Measurements from ENCODE around the gene ZBTB12. TPM values are rescaled to one million over a fixed set of nuclear protein-coding genes. Genes with fewer than 3 reads are reported as not detected.

ZBTB12 gene
- total and polyA plus RNA-seq, 5 donors from 2014 or later, result 0.20 TPM; not detected in 4

DNA sequence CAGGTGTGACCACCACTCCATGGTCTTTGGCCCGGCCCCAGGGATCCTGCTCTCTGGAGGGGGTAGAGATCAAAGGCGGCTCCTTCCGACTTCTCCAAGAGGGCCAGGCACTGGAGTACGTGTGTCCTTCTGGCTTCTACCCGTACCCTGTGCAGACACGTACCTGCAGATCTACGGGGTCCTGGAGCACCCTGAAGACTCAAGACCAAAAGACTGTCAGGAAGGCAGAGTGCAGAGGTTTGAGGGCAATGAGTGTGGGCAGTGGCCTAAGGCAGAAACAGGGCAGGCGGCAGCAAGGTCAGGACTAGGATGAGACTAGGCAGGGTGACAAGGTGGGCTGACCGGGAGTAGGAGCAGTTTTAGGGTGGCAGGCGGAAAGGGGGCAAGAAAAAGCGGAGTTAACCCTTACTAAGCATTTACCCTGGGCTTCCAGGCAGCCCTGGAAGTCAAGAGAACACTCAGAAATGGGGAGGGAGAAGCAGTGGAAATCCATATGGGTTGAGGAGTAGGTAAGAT lies 44.5 kb upstream of the ZBTB12 start:
- no peak for DNase-seq
- ATAC-seq (ENCODE audit: low read depth in 2 of 2), result no peak
- Mint-ChIP-seq H3K4me3 (no peak overlapping the region), H3K27me3 (peaks cover 21% of the 10 kb centered on the region), H3K36me3 (peaks cover 4% of the 10 kb centered on the region), H3K4me1 (no peaks in the 10 kb centered on the region), H3K27ac (no peak overlapping the region), H3K9me3 (peaks cover 0 to 4% (median 0%) of the 10 kb centered on the region in 7 donors)
- Histone ChIP-seq H3K27me3 (ENCODE audit: control insufficient read depth, insufficient read depth, low read length) (no peaks in the 10 kb centered on the region), H3K4me3 (ENCODE audit: low read depth, low read length) (no peak overlapping the region), H3K9me3 (ENCODE audit: control insufficient read depth in 2 of 2, low read length in 2 of 2) (no peaks in the 10 kb centered on the region), H3K27ac (ENCODE audit: insufficient read depth, low read length, poor library complexity, severe bottlenecking) (no peak overlapping the region), H3K36me3 (ENCODE audit: control insufficient read depth, insufficient read depth, low read length) (peaks cover 3% of the 10 kb centered on the region), H3K4me1 (ENCODE audit: control insufficient read depth, insufficient read depth, low read length, poor library complexity, severe bottlenecking) (no peaks in the 10 kb centered on the region)

DNA sequence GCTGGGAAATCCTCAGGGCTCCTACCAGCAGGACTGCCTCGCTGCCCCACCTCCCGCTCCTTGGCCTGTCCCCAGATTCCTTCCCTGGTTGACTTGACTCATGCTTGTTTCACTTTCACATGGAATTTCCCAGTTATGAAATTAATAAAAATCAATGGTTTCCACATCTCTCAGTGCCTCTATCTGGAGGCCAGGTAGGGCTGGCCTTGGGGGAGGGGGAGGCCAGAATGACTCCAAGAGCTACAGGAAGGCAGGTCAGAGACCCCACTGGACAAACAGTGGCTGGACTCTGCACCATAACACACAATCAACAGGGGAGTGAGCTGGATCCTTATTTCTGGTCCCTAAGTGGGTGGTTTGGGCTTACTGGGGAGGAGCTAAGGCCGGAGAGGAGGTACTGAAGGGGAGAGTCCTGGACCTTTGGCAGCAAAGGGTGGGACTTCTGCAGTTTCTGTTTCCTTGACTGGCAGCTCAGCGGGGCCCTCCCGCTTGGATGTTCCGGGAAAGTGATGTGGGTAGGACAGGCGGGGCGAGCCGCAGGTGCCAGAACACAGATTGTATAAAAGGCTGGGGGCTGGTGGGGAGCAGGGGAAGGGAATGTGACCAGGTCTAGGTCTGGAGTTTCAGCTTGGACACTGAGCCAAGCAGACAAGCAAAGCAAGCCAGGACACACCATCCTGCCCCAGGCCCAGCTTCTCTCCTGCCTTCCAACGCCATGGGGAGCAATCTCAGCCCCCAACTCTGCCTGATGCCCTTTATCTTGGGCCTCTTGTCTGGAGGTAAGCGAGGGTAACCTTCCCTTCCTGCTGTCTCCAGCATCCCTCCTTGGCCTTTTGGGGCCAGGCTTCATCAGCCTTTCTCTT lies 43.9 kb upstream of the ZBTB12 start, which contains the start of gene CFB:
TSS of gene CFB (plus strand) at position 589 of the 863 bp plus-strand sequence. CDS start at position 716, 127 bp downstream.
- H3K9me3 Mint-ChIP-seq, result peaks cover 0 to 4% (median 0%) of the 10 kb centered on the region in 7 donors
- peaks cover 1% of the 10 kb centered on the region for H3K36me3 Mint-ChIP-seq
- Histone ChIP-seq H3K36me3 (ENCODE audit: control insufficient read depth, insufficient read depth, low read length) (no peaks in the 10 kb centered on the region), H3K27ac (ENCODE audit: insufficient read depth, low read length, poor library complexity, severe bottlenecking) (no peak within 1 kb of the TSS), H3K27me3 (ENCODE audit: control insufficient read depth, insufficient read depth, low read length) (no peaks in the 10 kb centered on the region), H3K9me3 (ENCODE audit: control insufficient read depth in 2 of 2, low read length in 2 of 2) (no peaks in the 10 kb centered on the region), H3K4me1 (ENCODE audit: control insufficient read depth, insufficient read depth, low read length, poor library complexity, severe bottlenecking) (no peaks in the 10 kb centered on the region), H3K4me3 (ENCODE audit: low read depth, low read length) (no peak within 1 kb of the TSS)
- H3K4me3 Mint-ChIP-seq, result peak within 1 kb of the TSS in 1 of 4 donors; percentile 61
- H3K27me3 Mint-ChIP-seq, result peaks cover 21% of the 10 kb centered on the region
- no peaks in the 10 kb centered on the region for H3K4me1 Mint-ChIP-seq
- no peak for ATAC-seq (ENCODE audit: low read depth in 2 of 2)
- no peak for DNase-seq
- H3K27ac Mint-ChIP-seq, result no peak within 1 kb of the TSS

GRCh38 chr6:31945154-31945506 lies 43.2 kb upstream of the ZBTB12 start:
- Mint-ChIP-seq H3K4me3 (no peak overlapping the region), H3K4me1 (no peaks in the 10 kb centered on the region), H3K27ac (no peak overlapping the region), H3K9me3 (peaks cover 0 to 4% (median 0%) of the 10 kb centered on the region in 7 donors), H3K36me3 (no peaks in the 10 kb centered on the region), H3K27me3 (peaks cover 25% of the 10 kb centered on the region)
- ATAC-seq (ENCODE audit: low read depth in 2 of 2), result no peak
- Histone ChIP-seq H3K4me3 (ENCODE audit: low read depth, low read length) (no peak overlapping the region), H3K36me3 (ENCODE audit: control insufficient read depth, insufficient read depth, low read length) (no peaks in the 10 kb centered on the region), H3K27me3 (ENCODE audit: control insufficient read depth, insufficient read depth, low read length) (no peaks in the 10 kb centered on the region), H3K27ac (ENCODE audit: insufficient read depth, low read length, poor library complexity, severe bottlenecking) (no peak overlapping the region), H3K4me1 (ENCODE audit: control insufficient read depth, insufficient read depth, low read length, poor library complexity, severe bottlenecking) (no peaks in the 10 kb centered on the region), H3K9me3 (ENCODE audit: control insufficient read depth in 2 of 2, low read length in 2 of 2) (no peaks in the 10 kb centered on the region)
- DNase-seq, result no peak

GRCh38 chr6:31943742-31944141 lies 41.9 kb upstream of the ZBTB12 start:
- ATAC-seq (ENCODE audit: low read depth in 2 of 2), result no peak
- no peak overlapping the region for H3K4me3 Mint-ChIP-seq

DNA sequence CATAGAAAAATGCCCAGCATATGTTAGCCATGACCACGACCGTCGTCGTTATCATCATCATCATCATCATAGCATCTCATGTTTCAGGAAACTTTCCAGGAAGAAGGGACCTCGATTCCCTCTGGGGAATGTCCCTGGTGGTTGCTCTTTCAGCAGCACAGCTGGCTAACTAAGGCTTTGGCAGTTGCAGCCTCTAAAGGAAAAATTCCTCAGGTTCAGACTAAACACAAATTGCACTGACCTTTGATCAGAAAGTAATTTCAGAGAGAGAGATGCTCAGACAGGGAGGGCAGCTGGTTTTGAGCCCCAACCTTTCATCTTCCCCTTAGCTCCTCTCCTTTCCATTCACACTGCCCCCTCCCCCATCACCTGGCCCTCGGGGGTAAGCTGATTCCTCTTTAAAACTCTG lies 38.4 kb upstream of the ZBTB12 start:
- Mint-ChIP-seq H3K4me1 (no peaks in the 10 kb centered on the region), H3K27ac (peak overlapping the region in 1 of 3 donors; percentile 1), H3K27me3 (peaks cover 25% of the 10 kb centered on the region)

More at GRCh38 chr6:31943742-31944141, 41.9 kb upstream of the ZBTB12 start:
- Histone ChIP-seq H3K27me3 (ENCODE audit: control insufficient read depth, insufficient read depth, low read length) (no peaks in the 10 kb centered on the region), H3K27ac (ENCODE audit: insufficient read depth, low read length, poor library complexity, severe bottlenecking) (no peak overlapping the region), H3K36me3 (ENCODE audit: control insufficient read depth, insufficient read depth, low read length) (no peaks in the 10 kb centered on the region), H3K9me3 (ENCODE audit: control insufficient read depth in 2 of 2, low read length in 2 of 2) (no peaks in the 10 kb centered on the region), H3K4me3 (ENCODE audit: low read depth, low read length) (no peak overlapping the region), H3K4me1 (ENCODE audit: control insufficient read depth, insufficient read depth, low read length, poor library complexity, severe bottlenecking) (no peaks in the 10 kb centered on the region)
- peaks cover 0 to 4% (median 0%) of the 10 kb centered on the region in 7 donors for H3K9me3 Mint-ChIP-seq
- H3K27me3 Mint-ChIP-seq, result peaks cover 29% of the 10 kb centered on the region
- no peaks in the 10 kb centered on the region for H3K36me3 Mint-ChIP-seq
- no peak for DNase-seq
- no peaks in the 10 kb centered on the region for H3K4me1 Mint-ChIP-seq
- H3K27ac Mint-ChIP-seq, result no peak overlapping the region

GRCh38 chr6:31935823-31936222 lies 33.9 kb upstream of the ZBTB12 start:
- DNase-seq (no peak), ATAC-seq (ENCODE audit: low read depth in 2 of 2) (no peak)
- Mint-ChIP-seq H3K4me3 (no peak overlapping the region), H3K36me3 (no peaks in the 10 kb centered on the region), H3K27me3 (peaks cover 16% of the 10 kb centered on the region), H3K9me3 (no peaks in the 10 kb centered on the region), H3K27ac (peak overlapping the region in 1 of 3 donors; percentile 36), H3K4me1 (peaks cover 0 to 2% (median 0%) of the 10 kb centered on the region in 4 donors)
- no peak overlapping the region for H3K4me3 ChIP-seq (ENCODE audit: low read depth, low read length)
- no peaks in the 10 kb centered on the region for H3K27me3 ChIP-seq (ENCODE audit: control insufficient read depth, insufficient read depth, low read length)
- no peak overlapping the region for H3K27ac ChIP-seq (ENCODE audit: insufficient read depth, low read length, poor library complexity, severe bottlenecking)
- H3K9me3 ChIP-seq (ENCODE audit: control insufficient read depth in 2 of 2, low read length in 2 of 2), result no peaks in the 10 kb centered on the region
- H3K4me1 ChIP-seq (ENCODE audit: control insufficient read depth, insufficient read depth, low read length, poor library complexity, severe bottlenecking), result no peaks in the 10 kb centered on the region
- H3K36me3 ChIP-seq (ENCODE audit: control insufficient read depth, insufficient read depth, low read length), result no peaks in the 10 kb centered on the region

More for the DNA sequence above, 38.4 kb upstream of the ZBTB12 start:
- Mint-ChIP-seq H3K36me3 (no peaks in the 10 kb centered on the region), H3K4me3 (no peak overlapping the region), H3K9me3 (peaks cover 0 to 2% (median 0%) of the 10 kb centered on the region in 7 donors)
- Histone ChIP-seq H3K4me3 (ENCODE audit: low read depth, low read length) (no peak overlapping the region), H3K9me3 (ENCODE audit: control insufficient read depth in 2 of 2, low read length in 2 of 2) (no peaks in the 10 kb centered on the region), H3K4me1 (ENCODE audit: control insufficient read depth, insufficient read depth, low read length, poor library complexity, severe bottlenecking) (no peaks in the 10 kb centered on the region), H3K27ac (ENCODE audit: insufficient read depth, low read length, poor library complexity, severe bottlenecking) (no peak overlapping the region), H3K27me3 (ENCODE audit: control insufficient read depth, insufficient read depth, low read length) (no peaks in the 10 kb centered on the region), H3K36me3 (ENCODE audit: control insufficient read depth, insufficient read depth, low read length) (no peaks in the 10 kb centered on the region)
- ATAC-seq (ENCODE audit: low read depth in 2 of 2), result no peak
- DNase-seq, result no peak

DNA sequence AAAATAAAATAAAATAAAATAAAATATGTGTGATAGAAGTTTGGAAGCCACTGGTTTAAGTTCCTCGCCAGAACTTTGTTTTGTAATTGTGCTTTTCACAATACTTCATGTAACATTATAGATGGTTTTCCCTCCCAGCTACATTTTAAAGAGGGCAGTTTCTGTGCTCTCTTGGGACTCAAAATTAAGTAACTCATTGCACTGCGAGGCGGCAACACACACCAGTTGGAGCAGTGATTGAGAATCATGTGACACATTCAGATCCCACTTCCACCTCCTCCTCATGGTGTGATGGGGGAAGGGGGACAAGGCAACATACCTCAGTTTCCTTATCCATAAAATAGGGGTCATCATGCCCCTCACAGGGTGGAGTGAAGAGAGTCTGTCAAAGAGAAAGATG lies 33.1 kb upstream of the ZBTB12 start:
- Histone ChIP-seq H3K4me3 (ENCODE audit: low read depth, low read length) (no peak overlapping the region), H3K4me1 (ENCODE audit: control insufficient read depth, insufficient read depth, low read length, poor library complexity, severe bottlenecking) (no peaks in the 10 kb centered on the region), H3K27ac (ENCODE audit: insufficient read depth, low read length, poor library complexity, severe bottlenecking) (no peak overlapping the region), H3K9me3 (ENCODE audit: control insufficient read depth in 2 of 2, low read length in 2 of 2) (no peaks in the 10 kb centered on the region), H3K27me3 (ENCODE audit: control insufficient read depth, insufficient read depth, low read length) (no peaks in the 10 kb centered on the region), H3K36me3 (ENCODE audit: control insufficient read depth, insufficient read depth, low read length) (no peaks in the 10 kb centered on the region)
- no peak overlapping the region for H3K4me3 Mint-ChIP-seq
- H3K27ac Mint-ChIP-seq, result no peak overlapping the region
- DNase-seq (no peak), ATAC-seq (ENCODE audit: low read depth in 2 of 2) (no peak)
- H3K27me3 Mint-ChIP-seq, result peaks cover 12% of the 10 kb centered on the region
- H3K4me1 Mint-ChIP-seq, result peaks cover 0 to 2% (median 0%) of the 10 kb centered on the region in 4 donors
- no peaks in the 10 kb centered on the region for H3K9me3 Mint-ChIP-seq
- H3K36me3 Mint-ChIP-seq, result no peaks in the 10 kb centered on the region

Measured in CD4-positive, CD25-positive, alpha-beta regulatory T cell (primary cell).